GM10847 (cell line): Measurements from ENCODE around the gene ARNT2.

ENCODE experiments used
- POLR2A ChIP-seq: IDR thresholded peaks from 2 replicates; pipeline ENCODE4 v1.6.1; 2011; ENCODE audit not compliant: insufficient read length; ENCODE audit errors: extremely low read depth

The ARNT2 gene

DNA sequence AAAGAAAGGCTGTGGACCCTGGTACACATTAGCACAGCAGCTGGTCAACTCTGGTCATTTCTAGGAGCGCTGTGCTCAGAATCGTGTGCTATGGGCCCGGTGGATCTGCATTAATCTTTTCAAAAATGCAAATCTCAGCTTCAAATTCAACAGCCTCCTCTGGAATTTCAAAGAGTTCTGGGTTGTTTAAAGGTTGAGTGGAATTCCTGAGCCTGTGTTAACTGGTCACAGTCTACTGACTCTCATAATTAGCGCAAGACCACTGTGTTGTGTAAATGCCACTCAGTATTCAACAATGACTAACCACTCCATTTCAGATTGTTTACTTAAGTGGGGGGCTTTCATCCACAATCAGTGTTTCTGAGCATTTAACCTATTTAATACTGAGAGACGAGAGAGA, 2.7 kb upstream of the ARNT2 start:
- TF ChIP-seq POLR2A, result no peak

GRCh38 chr15:80402339-80402738, 1.8 kb upstream of the ARNT2 start:
- TF ChIP-seq POLR2A, result no peak

DNA sequence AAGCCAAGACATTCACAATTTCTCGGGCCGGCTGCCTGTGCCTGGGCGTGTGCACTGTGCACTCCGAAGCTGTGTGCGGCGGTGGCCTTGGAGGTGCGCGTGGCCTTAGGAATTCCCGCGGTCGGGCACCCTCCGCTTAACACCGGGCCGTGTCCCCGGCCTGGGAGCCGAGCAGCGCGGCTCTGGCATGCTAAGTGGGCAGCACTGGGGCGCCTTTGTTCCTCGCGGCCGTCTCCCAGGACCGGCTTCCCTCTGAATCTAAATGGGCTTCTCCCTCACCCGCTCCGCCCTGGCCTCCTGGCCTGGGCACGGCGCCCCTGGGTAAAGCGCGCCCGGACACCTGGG, 498 bp upstream of the ARNT2 start:
- no peak for TF ChIP-seq POLR2A

GRCh38 chr15:80404761-80405553, 775 bp downstream of the ARNT2 start:
- no peak for TF ChIP-seq POLR2A

- no peak for TF ChIP-seq POLR2A
Observed at GRCh38 chr15:80405554-80405850, 1.3 kb downstream of the ARNT2 start.

GRCh38 chr15:80405970-80406369, 1.8 kb downstream of the ARNT2 start:
- TF ChIP-seq POLR2A, result no peak

DNA sequence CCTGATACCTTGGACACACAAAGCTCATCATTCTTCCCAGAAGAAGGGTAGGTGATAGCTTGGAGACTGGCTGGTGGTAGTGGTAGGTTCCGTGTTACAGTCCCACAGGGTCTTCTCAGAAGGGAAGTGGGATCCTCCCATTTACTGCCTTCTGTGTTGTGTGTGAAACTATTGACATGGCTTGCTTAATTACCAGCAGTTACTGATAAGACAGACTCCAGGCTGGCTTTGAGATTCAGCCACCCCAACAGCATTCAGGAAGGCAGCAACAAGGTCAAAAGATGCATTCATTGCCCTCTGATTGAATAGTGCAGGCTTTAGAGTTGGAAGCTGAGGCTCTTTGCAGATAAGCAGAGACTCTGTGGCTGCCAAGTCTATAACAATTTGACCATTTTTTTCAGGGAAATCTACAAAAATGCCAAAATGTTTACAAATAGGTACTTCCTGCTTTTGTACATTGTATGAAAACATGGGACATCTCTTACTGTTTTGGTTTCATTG, 7.7 kb downstream of the ARNT2 start:
- TF ChIP-seq POLR2A, result no peak

- no peak for TF ChIP-seq POLR2A
Observed at GRCh38 chr15:80414546-80415357, 10.6 kb downstream of the ARNT2 start.

- TF ChIP-seq POLR2A, result no peak
Observed at GRCh38 chr15:80415358-80415670, 11.1 kb downstream of the ARNT2 start.

DNA sequence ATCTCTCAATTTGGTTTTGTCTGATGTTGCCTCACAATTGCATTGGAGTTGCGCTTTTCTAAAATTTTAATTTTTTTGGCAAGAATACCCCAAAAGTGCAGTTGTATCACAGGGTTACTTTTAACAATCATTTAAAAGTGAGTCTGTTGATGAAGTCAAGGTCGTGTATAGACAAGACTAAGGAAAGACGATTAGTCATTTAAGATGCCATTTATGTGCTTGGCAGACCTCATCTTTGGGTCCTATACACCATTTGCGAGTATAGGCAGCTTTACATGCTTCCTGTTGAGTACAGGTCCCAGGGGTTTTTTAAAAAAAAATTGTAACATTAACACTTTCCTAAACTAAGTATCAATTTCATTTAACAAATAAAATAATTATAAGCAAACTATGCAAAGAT, 12.5 kb downstream of the ARNT2 start:
- no peak for TF ChIP-seq POLR2A

DNA sequence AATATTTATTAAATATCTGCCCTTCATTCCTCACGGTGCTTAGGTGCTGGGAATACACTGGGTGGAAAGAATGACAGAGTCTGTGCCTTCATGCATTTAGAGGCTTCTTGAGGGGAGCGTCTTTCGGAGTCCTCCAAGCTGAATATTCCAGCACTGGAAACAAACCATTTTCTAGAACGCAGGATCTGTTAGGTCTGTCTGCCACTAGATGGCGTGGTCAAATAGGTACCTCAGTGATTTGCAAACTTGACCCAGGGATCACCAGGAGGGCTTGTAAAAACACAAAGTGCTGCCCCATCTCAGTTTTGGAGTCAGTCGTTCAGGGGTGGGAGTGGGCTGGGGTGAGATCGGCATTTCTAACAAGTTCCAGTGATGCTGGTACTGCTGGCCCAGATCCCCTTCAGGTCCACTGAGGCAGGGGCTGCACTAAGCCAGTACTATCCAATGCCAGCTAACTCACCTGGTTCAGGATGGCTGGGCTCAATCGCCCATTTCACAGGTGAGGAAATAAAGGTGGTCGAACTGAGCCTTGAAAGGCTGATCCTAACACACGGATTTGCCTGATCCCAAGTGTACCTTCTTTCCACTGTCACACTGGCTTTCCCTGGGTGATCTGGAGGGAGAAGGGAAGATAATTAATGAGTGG, 14.8 kb downstream of the ARNT2 start:
- TF ChIP-seq POLR2A, result no peak

DNA sequence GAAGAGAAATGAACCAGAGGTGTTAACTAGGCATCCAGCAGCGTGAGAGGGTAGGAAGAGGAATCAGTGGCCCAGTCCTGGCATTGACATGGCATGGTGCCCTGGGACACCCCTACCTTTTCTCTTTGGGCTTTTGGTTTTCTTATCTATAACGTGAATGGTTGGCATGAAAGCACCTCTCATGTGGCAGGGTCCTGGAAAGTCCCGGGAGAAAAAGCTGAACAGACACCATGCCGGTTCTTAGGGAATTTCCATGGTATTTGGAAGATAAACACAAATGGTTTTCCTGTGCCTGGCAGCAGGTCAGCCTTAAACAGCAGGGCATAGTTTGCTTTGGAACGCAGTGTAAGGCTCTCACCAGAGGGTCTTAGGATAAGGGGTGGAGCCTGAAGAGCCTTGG, 15.4 kb downstream of the ARNT2 start:
- no peak for TF ChIP-seq POLR2A

DNA sequence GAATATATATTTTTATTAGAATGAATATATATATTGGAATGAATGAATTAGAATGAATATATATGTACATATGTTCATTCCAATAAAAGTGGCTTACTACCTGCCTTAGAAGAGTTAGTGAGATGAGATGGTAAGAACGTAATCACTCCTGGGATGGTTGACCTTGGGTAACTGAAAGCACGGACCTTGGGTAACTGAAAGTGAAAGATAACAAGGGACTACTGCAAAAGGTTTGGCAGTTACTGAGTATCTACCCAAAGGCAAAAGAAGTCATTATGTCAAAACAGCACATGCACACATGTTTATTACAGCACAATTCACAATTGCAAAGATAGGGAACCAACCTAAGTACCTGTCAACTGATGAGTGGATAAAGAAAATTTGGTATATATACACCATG, 16.5 kb downstream of the ARNT2 start:
- no peak for TF ChIP-seq POLR2A

- TF ChIP-seq POLR2A, result no peak
Observed at GRCh38 chr15:80423215-80423614, 19.0 kb downstream of the ARNT2 start.

DNA sequence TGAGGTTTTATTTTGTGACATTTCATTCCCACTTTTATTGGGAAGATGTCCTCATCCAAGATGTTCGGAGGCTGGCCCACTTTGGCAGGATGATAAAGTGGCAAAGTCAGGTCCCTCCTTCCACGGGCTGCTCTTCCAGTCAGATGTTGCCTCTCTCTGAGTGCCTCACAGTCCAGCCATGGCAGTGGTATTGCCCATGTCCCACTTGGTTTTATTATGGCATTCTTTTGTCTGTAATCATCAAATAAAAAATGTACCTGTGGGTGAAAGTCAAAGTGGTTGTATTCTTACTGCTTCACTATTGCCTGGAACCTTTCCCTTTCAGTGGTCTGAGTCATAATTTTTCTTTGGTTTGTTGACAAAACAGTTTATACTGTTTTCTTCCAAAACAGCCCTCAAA, 20.2 kb downstream of the ARNT2 start:
- TF ChIP-seq POLR2A, result no peak

DNA sequence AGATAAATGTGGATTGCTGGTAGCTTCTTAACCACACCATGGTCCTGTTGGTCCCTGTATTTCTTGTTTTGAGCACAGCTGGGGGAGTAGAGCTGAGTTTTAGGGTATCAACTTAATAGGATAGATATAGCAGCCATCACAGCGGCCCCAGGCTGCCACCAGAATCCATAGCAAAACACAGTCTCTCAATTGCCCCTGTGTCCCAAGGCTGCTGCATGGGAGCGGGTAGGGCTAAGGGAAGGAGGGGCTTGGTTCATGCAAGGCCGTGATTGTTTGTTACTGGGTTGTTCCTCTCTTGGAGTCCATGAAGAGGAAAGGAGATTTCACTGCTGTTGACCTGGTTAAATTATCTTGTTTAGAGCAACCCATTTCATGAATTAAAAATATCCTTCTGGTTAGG, 22.1 kb downstream of the ARNT2 start:
- TF ChIP-seq POLR2A, result no peak

DNA sequence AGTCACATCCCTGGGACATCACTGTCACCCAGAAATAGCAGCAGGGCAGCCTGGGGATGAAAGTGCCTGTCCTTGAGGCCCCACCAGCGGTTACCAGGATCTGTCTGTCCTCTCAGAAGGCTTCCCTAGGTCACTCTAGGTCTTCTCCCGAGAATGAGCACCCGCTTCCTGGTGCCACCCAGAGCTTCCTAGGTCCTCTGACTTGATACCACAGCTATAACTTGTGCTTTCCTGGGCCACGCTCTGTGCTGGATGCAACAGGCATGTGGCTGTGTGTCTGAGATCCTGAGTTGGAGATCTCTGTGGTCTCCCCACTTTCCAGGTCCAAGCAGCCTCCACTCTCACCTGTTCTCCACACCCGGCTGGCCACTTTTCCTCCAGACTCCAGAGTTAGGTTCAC, 25.8 kb downstream of the ARNT2 start:
- TF ChIP-seq POLR2A, result no peak
